HEK293T (cell line): ENCODE results near the gene NSD1.

Source experiments
- FOXA1 ChIP-seq: fragments of 450-650 bp; IDR thresholded peaks from 2 replicates; pipeline ENCODE4 v1.6.1; 2016; ENCODE audit warnings: mild to moderate bottlenecking
- L3MBTL2 ChIP-seq: fragments of 450-650 bp; conservative IDR thresholded peaks from 2 replicates; pipeline ENCODE4 v1.6.1; 2016; ENCODE audit warnings: mild to moderate bottlenecking
- NFRKB ChIP-seq: fragments of 450-650 bp; IDR thresholded peaks from 2 replicates; pipeline ENCODE4 v1.6.1; 2016; ENCODE audit warnings: mild to moderate bottlenecking, moderate library complexity

DNA sequence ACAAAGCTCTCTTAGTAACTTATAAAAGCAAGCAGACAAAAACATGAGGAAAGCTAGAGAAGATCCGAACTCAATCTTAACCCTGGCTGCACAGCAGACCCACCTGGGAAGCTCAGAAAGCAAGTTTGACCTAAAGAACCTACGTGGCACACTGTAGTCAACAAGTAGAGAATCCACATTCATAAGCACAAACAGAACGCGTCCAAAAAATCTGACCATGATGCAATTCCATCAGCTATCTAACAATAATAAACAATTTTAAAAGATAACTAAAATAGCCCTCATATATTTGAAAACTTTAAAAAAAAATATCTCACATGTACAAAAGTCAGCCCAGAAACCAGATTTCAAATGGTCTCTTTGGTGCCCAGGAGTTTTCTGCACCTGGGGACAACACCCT, 213.2 kb downstream of the NSD1 start:
- no peak for TF ChIP-seq NFRKB
- no peak for TF ChIP-seq L3MBTL2
- no peak for TF ChIP-seq FOXA1
